GM21529 (cell line): ENCODE measurements around the gene ABHD5.
"Not testable (repeated sequence)": the region's sequence is repeated elsewhere in the genome, so short reads cannot be mapped to it uniquely, and the experiment has no call there.

Experiments used
- ATAC-seq: cut with Tn5 transposase; IDR thresholded peaks from one replicate; pipeline ENCODE4 v1.9.1; 2021; ENCODE audit not compliant: unreplicated experiment

The ABHD5 gene

DNA sequence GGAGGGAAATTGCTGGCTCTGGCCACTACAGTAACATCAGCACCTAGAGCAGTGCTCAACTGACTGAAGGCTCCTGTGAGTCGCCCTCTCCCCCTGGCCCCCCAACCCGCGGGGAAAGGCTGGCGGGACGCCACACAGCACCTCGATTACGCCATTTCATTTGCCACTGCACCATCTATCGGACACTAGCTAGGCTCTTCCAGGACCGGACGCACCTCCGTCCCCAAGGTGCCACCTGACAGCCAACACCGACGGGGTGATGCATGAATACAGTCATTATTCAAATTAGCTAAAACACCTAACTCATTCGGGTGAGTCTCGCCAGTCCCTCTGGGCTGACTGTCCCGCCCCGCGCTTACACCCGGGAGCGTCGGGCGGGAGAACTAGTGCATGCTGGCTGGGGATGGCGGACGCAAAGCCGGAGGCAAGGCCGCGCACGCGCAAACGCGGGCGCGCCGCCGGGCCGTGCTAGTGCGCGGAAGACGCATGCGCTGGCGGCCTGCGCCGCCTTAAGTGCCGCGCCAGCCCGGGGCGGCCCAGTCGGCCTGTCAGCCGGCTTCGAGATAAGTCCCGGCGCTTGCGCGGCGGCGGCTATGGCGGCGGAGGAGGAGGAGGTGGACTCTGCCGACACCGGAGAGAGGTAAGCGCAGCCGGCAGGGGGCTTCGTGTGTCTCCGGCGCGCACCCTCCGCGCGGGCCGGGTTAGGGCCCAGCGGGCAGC lies at the start of gene ABHD5:
Gene ABHD5, plus strand, starts transcription at position 539 of the 720 bp plus-strand sequence. Its CDS starts 55 bp downstream, at position 594.
- ATAC-seq, result peak; percentile 86

GRCh38 chr3:43641306-43642114 lies 49.2 kb upstream of the ABHD5 start:
- ATAC-seq, result no peak

DNA sequence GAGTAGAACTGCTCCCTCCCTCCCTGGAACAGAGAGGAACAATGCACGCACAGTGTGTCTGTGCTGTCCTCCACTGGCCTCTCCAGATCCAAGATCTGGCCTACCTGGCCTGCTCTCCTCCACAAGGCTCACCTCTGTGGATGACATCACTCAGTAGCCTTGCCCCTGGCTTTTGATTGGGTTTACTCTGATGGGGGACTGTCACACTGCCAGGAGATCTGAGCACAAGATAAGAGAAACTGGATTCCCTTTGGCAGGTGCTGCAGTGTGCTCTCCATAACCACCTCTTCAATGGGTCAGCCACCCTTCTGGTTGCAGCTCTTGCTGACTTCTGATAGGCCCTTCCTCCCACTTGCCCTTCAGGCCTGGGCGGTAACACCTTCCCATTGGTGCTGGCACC lies 46.3 kb upstream of the ABHD5 start:
- ATAC-seq, result no peak

DNA sequence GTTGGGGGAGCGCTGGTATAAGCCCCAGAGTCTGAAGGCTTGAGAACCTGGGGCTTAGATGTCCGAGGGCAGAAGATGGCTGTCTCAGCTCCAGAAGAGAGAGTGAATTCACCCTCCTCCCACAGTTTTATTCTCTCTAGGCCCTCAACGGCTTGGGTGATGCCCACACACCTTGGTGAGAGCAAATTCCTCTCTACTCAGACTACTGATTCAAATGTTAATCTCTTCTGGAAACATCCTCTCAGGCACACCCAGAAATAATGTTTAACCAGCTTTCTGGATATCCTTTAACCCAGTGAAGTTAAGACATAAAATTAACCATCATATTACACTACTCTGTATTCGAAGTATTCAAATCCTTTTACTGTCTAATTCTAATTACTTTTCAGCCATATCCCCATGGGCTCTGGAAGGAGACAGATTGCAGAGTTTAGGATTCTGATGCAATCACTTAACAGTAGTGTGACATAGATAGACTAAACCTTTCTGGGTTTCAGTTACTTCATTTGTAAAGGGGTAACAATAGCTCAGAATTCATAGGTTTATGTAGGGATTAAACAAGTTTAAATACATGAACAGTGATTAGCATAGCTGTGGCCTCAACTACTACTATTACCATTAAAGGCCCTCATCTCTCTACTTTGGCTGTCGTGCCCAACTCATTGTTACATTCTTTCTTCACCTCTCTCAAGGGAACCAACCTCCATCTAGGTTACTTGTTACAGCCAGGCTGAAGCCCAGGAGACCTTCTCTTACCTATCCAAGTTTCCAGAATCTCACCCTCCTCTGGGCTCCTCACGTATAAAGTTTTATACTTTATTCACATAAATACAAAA lies 43.2 kb upstream of the ABHD5 start:
- ATAC-seq, result no peak

DNA sequence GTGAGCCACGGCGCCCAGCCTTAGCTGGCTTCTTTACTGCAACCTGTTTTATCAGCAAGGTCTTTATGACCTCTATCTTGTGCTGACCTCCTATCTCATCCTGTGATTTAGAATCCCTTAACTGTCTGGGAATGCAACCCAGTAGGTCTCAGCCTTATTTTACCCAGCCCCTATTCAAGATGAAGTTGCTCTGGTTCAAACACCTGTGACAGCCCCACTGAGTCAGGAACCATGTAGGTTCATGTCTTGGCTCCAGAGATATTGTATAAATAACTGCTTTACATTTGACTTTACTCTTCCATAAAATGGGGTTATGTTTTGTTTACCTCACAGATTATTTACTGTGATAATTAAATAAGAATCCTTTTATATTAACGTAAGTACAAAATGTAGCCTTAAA lies 41.8 kb upstream of the ABHD5 start:
- no peak for ATAC-seq

DNA sequence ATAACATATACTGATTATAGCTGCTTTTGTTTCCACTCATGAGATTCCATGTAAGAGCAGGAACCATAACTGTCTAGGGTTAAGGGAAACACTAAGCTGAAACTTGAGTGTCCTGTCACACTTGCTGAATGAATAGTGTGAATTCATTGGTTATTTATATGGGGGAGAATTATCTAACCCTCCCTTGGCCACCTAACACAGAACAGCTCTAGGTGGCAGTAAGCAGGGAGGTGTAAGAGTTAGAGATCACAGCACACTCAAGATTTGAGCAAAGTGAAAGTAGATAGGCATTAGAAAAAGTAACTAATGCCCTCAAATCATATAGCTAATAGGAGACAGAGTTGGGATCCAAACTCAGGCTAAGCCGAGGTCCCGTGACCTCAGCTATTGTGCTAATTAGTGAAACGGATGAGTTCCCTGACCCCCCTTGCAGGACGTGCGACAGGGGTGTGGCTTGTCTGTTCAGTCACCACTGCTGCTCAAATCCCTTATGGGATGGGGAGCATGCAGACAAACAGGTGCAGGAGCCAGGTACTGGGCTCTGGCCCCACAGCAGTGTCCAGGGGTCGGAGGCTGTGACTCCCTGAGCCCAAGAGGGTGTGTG lies 41.3 kb upstream of the ABHD5 start:
- ATAC-seq, result no peak

GRCh38 chr3:43650345-43650744 lies 40.4 kb upstream of the ABHD5 start:
- ATAC-seq, result no peak

- ATAC-seq, result not testable (repeated sequence)
These were observed 34.3 kb upstream of the ABHD5 start for GRCh38 chr3:43656390-43656789.

- no peak for ATAC-seq
These were observed 31.4 kb upstream of the ABHD5 start for GRCh38 chr3:43659250-43659880.

DNA sequence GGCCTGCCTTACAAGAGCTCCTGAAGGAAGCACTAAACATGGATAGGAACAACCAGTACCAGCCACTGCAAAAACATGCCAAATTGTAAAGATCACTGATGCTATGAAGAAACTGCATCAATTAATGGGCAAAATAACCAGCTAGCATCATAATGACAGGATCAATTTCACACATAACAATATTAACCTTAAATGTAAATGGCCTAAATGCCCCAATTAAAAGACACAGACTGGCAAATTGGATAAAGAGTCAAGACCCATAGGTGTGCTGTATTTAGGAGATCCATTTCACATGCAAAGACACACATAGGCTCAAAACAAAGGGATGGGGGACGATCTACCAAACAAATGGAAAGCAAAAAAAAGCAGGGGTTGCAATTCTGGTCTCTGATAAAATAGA lies 29.4 kb upstream of the ABHD5 start:
- not testable (repeated sequence) for ATAC-seq

DNA sequence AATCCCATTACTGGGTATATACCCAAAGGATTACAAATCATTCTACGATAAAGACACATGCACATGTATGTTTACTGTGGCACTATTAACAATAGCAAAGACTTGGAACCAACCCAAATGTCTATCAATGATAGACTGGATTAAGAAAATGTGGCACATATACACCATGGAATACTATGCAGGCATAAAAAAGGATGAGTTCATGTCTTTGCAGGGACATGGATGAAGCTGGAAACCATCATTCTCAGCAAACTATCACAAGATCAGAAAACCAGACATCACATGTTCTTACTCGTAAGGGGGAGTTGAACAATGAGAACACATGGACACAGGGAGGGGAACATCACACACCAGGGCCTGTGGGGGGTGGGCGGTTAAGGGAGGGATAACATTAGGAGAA lies 25.7 kb upstream of the ABHD5 start:
- ATAC-seq, result not testable (repeated sequence)

- ATAC-seq, result no peak
These were observed 19.9 kb upstream of the ABHD5 start for GRCh38 chr3:43670635-43671522.

DNA sequence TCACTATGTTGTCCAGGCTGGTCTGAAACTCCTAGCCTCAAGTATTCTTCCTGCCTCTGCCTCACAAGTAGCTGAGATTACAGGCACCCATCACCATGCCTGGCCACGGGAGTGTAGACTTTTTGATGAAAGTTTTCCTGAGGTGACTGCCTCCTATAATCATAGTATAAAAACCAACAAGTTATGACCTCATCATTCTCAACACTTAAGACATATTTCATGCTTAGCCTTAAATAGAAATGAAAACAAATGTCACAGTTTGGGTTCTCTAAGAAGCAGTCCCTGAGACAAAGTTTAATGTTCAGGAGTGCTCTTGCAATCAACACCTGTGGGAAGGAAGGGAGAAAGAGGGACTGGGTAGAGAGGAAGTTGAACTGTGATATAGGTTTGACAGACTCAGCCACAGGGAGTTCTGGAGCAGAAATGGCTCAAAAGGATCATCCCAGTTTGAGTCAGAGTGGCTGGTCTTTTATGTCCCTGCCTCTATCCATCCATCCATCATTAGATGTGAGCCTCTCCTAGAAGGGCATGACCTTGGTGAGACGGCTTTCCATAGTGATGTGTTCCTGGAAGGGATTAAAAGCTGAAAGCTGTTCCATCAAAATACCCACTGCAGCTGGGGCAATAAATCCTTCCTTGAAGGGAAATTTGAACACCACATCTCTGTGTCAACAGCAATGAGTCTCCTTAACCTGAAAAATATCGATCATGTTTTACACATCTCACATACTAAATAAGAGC lies 16.2 kb upstream of the ABHD5 start:
- ATAC-seq, result no peak

- no peak for ATAC-seq
These were observed 15.1 kb upstream of the ABHD5 start for GRCh38 chr3:43675593-43675992.

DNA sequence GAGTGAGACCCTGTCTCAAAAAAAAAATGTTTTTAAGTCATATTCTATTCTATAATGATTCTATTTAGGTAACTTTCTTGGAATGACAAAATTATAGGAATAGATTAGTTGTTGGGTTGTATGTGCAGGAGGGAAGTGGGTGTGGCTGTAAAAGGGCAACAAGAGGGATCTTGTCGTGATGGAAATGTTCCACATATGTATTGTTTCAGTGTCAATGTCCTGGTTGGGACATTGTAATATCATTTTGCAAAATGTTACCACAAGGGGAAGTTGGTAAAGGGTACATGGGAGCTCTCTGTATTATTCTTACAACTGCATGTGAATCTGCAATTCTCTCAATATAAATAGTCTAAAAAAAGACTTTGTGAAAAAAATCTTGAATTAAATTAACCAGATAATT lies 14.3 kb upstream of the ABHD5 start:
- no peak for ATAC-seq

GRCh38 chr3:43678375-43678774 lies 12.4 kb upstream of the ABHD5 start:
- not testable (repeated sequence) for ATAC-seq

DNA sequence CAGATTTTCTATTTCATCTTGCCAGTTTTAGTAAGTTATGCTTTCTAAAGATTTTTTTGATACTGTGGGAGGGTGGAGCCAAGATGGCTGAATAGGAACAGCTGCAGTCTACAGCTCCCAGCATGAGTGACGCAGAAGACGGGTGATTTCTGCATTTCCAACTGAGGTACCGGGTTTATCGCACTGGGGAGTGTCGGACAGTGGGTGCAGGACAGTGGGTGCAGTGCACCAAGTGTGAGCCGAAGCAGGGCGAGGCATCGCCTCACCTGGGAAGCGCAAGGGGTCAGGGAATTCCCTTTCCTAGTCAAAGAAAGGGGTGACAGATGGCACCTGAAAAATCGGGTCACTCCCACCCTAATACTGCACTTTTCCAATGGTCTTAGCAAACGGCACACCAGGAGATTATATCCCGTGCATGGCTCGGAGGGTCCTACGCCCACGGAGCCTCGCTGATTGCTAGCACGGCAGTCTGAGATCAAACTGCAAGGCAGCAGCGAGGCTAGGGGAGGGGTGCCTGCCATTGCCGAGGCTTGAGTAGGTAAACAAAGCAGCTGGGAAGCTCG lies 11.8 kb upstream of the ABHD5 start:
- not testable (repeated sequence) for ATAC-seq

DNA sequence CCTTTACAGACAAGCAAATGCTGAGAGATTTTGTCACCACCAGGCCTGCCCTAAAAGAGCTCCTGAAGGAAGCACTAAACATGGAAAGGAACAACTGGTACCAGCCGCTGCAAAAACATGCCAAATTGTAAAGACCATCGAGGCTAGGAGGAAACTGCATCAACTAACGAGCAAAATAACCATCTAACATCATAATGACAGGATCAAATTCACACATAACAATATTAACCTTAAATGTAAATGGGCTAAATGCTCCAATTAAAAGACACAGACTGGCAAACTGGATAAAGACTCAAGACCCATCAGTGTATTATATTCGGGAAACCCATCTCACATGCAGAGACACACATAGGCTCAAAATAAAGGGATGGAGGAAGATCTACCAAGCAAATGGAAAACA lies 9.9 kb upstream of the ABHD5 start:
- not testable (repeated sequence) for ATAC-seq

GRCh38 chr3:43684944-43685343 lies 5.8 kb upstream of the ABHD5 start:
- no peak for ATAC-seq
